ENCODE measurements around the gene MAP3K14.

GRCh38 chr17:45317111-45317928, 500 bp upstream of the MAP3K14 start:
- 0 out of 2 replicates have a peak, but pooled peaks have one; percentile 10 for TF ChIP-seq EGR1 (IDR thresholded peaks at IDR 0.05)
- TF ChIP-seq TAF1 (IDR thresholded peaks at IDR 0.05; ENCODE audit: low read depth) = peak; percentile 12; the same call in 1 of the 2 replicates

Data from Ishikawa (cell line).